Astrocyte (in vitro differentiated cells and primary cell): ENCODE data around the gene ZBTB7C.

ENCODE experiments used
- CTCF ChIP-seq: IDR thresholded peaks from 2 replicates; pipeline ENCODE4 v1.5.1; 2011; ENCODE audit warnings: low read depth, mild to moderate bottlenecking, inconsistent platforms, low read length, moderate library complexity; ENCODE audit not compliant: insufficient read depth
- EZH2 ChIP-seq: IDR thresholded peaks from 2 replicates; pipeline ENCODE4 v1.6.1; 2012; ENCODE audit warnings: mild to moderate bottlenecking, low read length, inconsistent platforms; ENCODE audit not compliant: insufficient read depth

- TF ChIP-seq CTCF (no peak), EZH2 (no peak)
Observed at GRCh38 chr18:48022021-48022420, 387.2 kb downstream of the ZBTB7C start.
